ENCODE measurements around the gene ABCB9. TPM values are rescaled to one million over a fixed set of nuclear protein-coding genes. Genes with fewer than 3 reads are reported as not detected.

The ABCB9 gene
- total RNA-seq, 1 donor from 2014 or later: 11.6 TPM

GRCh38 chr12:122991623-122992275 lies 25.5 kb upstream of the ABCB9 start:
- H3K9me3 ChIP-seq (ENCODE audit: insufficient read depth, low read depth, low read length): no peaks in the 10 kb centered on the region
- TF ChIP-seq CTCF (IDR thresholded peaks at IDR 0.05; ENCODE audit: insufficient read depth, low read depth, low read length): no peak
- no peak for TF ChIP-seq EZH2 (IDR thresholded peaks at IDR 0.05; ENCODE audit: insufficient read depth, low read length)

GRCh38 chr12:122990961-122991622 lies 24.8 kb upstream of the ABCB9 start:
- no peaks in the 10 kb centered on the region for H3K36me3 ChIP-seq (ENCODE audit: insufficient read depth, low read length)
- H3K27ac ChIP-seq (ENCODE audit: low read depth, low read length): no peak overlapping the region
- H3K79me2 ChIP-seq (ENCODE audit: insufficient read depth, low read length): no peaks in the 10 kb centered on the region
- H4K20me1 ChIP-seq (ENCODE audit: insufficient read depth, low read length): no peaks in the 10 kb centered on the region
- H3K4me3 ChIP-seq (ENCODE audit: insufficient read depth, low read depth, low read length): no peak overlapping the region
- no peaks in the 10 kb centered on the region for H3K9me3 ChIP-seq (ENCODE audit: insufficient read depth, low read depth, low read length)
- Mint-ChIP-seq H3K4me3 (ENCODE audit: unreplicated experiment) (no peak overlapping the region), H3K4me1 (ENCODE audit: low read depth, unreplicated experiment) (no peaks in the 10 kb centered on the region), H3K27me3 (ENCODE audit: low read depth, unreplicated experiment) (no peaks in the 10 kb centered on the region), H3K9me3 (ENCODE audit: unreplicated experiment) (no peaks in the 10 kb centered on the region), H3K36me3 (ENCODE audit: low read depth, unreplicated experiment) (peaks cover 2% of the 10 kb centered on the region), H3K27ac (ENCODE audit: unreplicated experiment) (no peak overlapping the region)
- no peak overlapping the region for H2AFZ ChIP-seq (ENCODE audit: low read depth, low read length)
- H3K4me1 ChIP-seq (ENCODE audit: insufficient read depth, low read length): no peaks in the 10 kb centered on the region
- H3K27me3 ChIP-seq (ENCODE audit: insufficient read depth, low read length): no peaks in the 10 kb centered on the region
- FAIRE-seq (no peak), DNase-seq (ENCODE audit: low read depth) (no peak)
- no peak overlapping the region for H3K4me2 ChIP-seq (ENCODE audit: low read length)
- no peak overlapping the region for H3K9ac ChIP-seq (ENCODE audit: low read length)
- no peak for TF ChIP-seq CTCF (IDR thresholded peaks at IDR 0.05; ENCODE audit: insufficient read depth, low read depth, low read length)
- no peak for TF ChIP-seq EZH2 (IDR thresholded peaks at IDR 0.05; ENCODE audit: insufficient read depth, low read length)

More at GRCh38 chr12:122991623-122992275, 25.5 kb upstream of the ABCB9 start:
- Histone ChIP-seq H3K27ac (ENCODE audit: low read depth, low read length) (no peak overlapping the region), H3K9ac (ENCODE audit: low read length) (no peak overlapping the region), H3K79me2 (ENCODE audit: insufficient read depth, low read length) (no peaks in the 10 kb centered on the region), H3K27me3 (ENCODE audit: insufficient read depth, low read length) (no peaks in the 10 kb centered on the region), H4K20me1 (ENCODE audit: insufficient read depth, low read length) (no peaks in the 10 kb centered on the region), H2AFZ (ENCODE audit: low read depth, low read length) (no peak overlapping the region), H3K4me1 (ENCODE audit: insufficient read depth, low read length) (no peaks in the 10 kb centered on the region), H3K36me3 (ENCODE audit: insufficient read depth, low read length) (no peaks in the 10 kb centered on the region), H3K4me2 (ENCODE audit: low read length) (no peak overlapping the region), H3K4me3 (ENCODE audit: insufficient read depth, low read depth, low read length) (no peak overlapping the region)
- no peaks in the 10 kb centered on the region for H3K9me3 Mint-ChIP-seq (ENCODE audit: unreplicated experiment)
- H3K27me3 Mint-ChIP-seq (ENCODE audit: low read depth, unreplicated experiment): no peaks in the 10 kb centered on the region
- peaks cover 2% of the 10 kb centered on the region for H3K36me3 Mint-ChIP-seq (ENCODE audit: low read depth, unreplicated experiment)
- no peak for FAIRE-seq
- no peak overlapping the region for H3K4me3 Mint-ChIP-seq (ENCODE audit: unreplicated experiment)
- no peaks in the 10 kb centered on the region for H3K4me1 Mint-ChIP-seq (ENCODE audit: low read depth, unreplicated experiment)
- no peak overlapping the region for H3K27ac Mint-ChIP-seq (ENCODE audit: unreplicated experiment)
- no peak for DNase-seq (ENCODE audit: low read depth)

- no peaks in the 10 kb centered on the region for H3K4me1 ChIP-seq (ENCODE audit: insufficient read depth, low read length)
- no peaks in the 10 kb centered on the region for H3K27me3 ChIP-seq (ENCODE audit: insufficient read depth, low read length)
- H3K9me3 ChIP-seq (ENCODE audit: insufficient read depth, low read depth, low read length): no peaks in the 10 kb centered on the region
- no peak for TF ChIP-seq EZH2 (IDR thresholded peaks at IDR 0.05; ENCODE audit: insufficient read depth, low read length)
- no peak for TF ChIP-seq CTCF (IDR thresholded peaks at IDR 0.05; ENCODE audit: insufficient read depth, low read depth, low read length)
- H2AFZ ChIP-seq (ENCODE audit: low read depth, low read length): no peak overlapping the region
- no peak overlapping the region for H3K27ac ChIP-seq (ENCODE audit: low read depth, low read length)
- Mint-ChIP-seq H3K27me3 (ENCODE audit: low read depth, unreplicated experiment) (no peaks in the 10 kb centered on the region), H3K36me3 (ENCODE audit: low read depth, unreplicated experiment) (peaks cover 2% of the 10 kb centered on the region), H3K9me3 (ENCODE audit: unreplicated experiment) (no peaks in the 10 kb centered on the region), H3K27ac (ENCODE audit: unreplicated experiment) (no peak overlapping the region), H3K4me3 (ENCODE audit: unreplicated experiment) (no peak overlapping the region), H3K4me1 (ENCODE audit: low read depth, unreplicated experiment) (no peaks in the 10 kb centered on the region)
- no peak overlapping the region for H3K9ac ChIP-seq (ENCODE audit: low read length)
- FAIRE-seq (no peak), DNase-seq (ENCODE audit: low read depth) (no peak)
- H3K4me3 ChIP-seq (ENCODE audit: insufficient read depth, low read depth, low read length): no peak overlapping the region
- H3K4me2 ChIP-seq (ENCODE audit: low read length): no peak overlapping the region
- no peaks in the 10 kb centered on the region for H3K36me3 ChIP-seq (ENCODE audit: insufficient read depth, low read length)
- no peaks in the 10 kb centered on the region for H4K20me1 ChIP-seq (ENCODE audit: insufficient read depth, low read length)
- H3K79me2 ChIP-seq (ENCODE audit: insufficient read depth, low read length): no peaks in the 10 kb centered on the region
Observed at GRCh38 chr12:122990561-122990960, 24.3 kb upstream of the ABCB9 start.
